GM12891 (cell line): ENCODE data around the gene RAD18.

Experiments used
- POLR2A ChIP-seq: IDR thresholded peaks from 2 replicates; pipeline ENCODE4 v1.6.1; 2011; ENCODE audit warnings: low read depth, low read length, control low read depth
- POU2F2 ChIP-seq: IDR thresholded peaks from 2 replicates; pipeline ENCODE4 v1.6.1; 2011; ENCODE audit warnings: low read depth, mild to moderate bottlenecking, control low read depth, low read length, moderate library complexity
- SPI1 ChIP-seq: IDR thresholded peaks from 2 replicates; pipeline ENCODE4 v1.6.1; 2011; ENCODE audit warnings: low read depth, low read length, control low read depth

- TF ChIP-seq SPI1 (no peak), POLR2A (no peak), POU2F2 (no peak)
Observed at GRCh38 chr3:8887435-8888300, 75.6 kb downstream of the RAD18 start.
